A549 (cell line): Measurements from ENCODE around the gene KCNMB1. TPM values are rescaled to one million over a fixed set of nuclear protein-coding genes. Genes with fewer than 3 reads are reported as not detected.

Source experiments
- ATAC-seq, 2 experiments: fragments of 200-7000 bp in 1 of 2; fragments of >200 bp in 1 of 2; cut with Nextera tagmentation in 1 of 2; cut with Tn5 transposase in 1 of 2; 3 replicates each; pipeline versions ENCODE4 v1.8.0 to v1.9.1; 2018 to 2020; ENCODE audit warnings: mild to moderate bottlenecking in 1 of 2, moderate library complexity in 1 of 2
- CTCF ChIA-PET: fragments of 300-600 bp; sonication (Branson Sonifier 250); formaldehyde crosslinking; extraction: SDS; loops from one replicate; lab custom pipeline; 2021; ENCODE audit warnings: antibody characterized with exemption, inconsistent platforms; lab: Yijun Ruan, JAX
- POLR2A ChIA-PET: fragments of 350-600 bp; formaldehyde crosslinking; extraction: SDS; loops from one replicate; lab custom pipeline; 2021; ENCODE audit warnings: antibody characterized with exemption, inconsistent platforms; lab: Yijun Ruan, JAX
- DNase-seq, 2 experiments: peaks; one replicate each; pipeline versions ENCODE4 v3.0.0 to v3.0.0-alpha.2; 2011 to 2016; ENCODE audit warnings: low read depth in 1 of 2, low spot score in 1 of 2
- FAIRE-seq: peaks from 2 replicates; lab custom pipeline; 2011; peaks lifted over from hg19 to GRCh38; lab: Jason Lieb, UNC
- H3K27ac ChIP-seq, 2 experiments: fragments of >200 bp; sonication (Bioruptor Twin); formaldehyde crosslinking; 3 replicates each; pipeline ENCODE4 v1.5.1; 2016 to 2017
- H3K4me1 ChIP-seq: fragments of >200 bp; sonication (Bioruptor Twin); formaldehyde crosslinking; 3 replicates; pipeline ENCODE4 v1.6.1; 2016
- H3K4me2 ChIP-seq: fragments of >200 bp; sonication (Bioruptor Twin); formaldehyde crosslinking; 3 replicates; pipeline ENCODE4 v1.6.1; 2016
- H3K4me3 ChIP-seq: fragments of >200 bp; sonication (Bioruptor Twin); formaldehyde crosslinking; 3 replicates; pipeline ENCODE4 v1.5.1; 2016
- H3K9me3 ChIP-seq: fragments of >200 bp; sonication (Bioruptor Twin); formaldehyde crosslinking; 3 replicates; pipeline ENCODE4 v1.6.1; 2016
- CEBPB ChIP-seq, 2 experiments: fragments of >200 bp in 1 of 2; sonication (Bioruptor Twin) in 1 of 2; formaldehyde crosslinking in 1 of 2; IDR thresholded peaks; 2 replicates each; pipeline ENCODE4 v1.6.1; 2012 to 2016
- CHD2 ChIP-seq: fragments of 150-350 bp; IDR thresholded peaks from 2 replicates; pipeline ENCODE4 v1.6.1; 2014; ENCODE audit warnings: low read length; ENCODE audit not compliant: partially characterized antibody
- CHD4 ChIP-seq: fragments of 200-600 bp; sonication (generic); IDR thresholded peaks from 2 replicates; pipeline ENCODE4 v1.6.1; 2016; ENCODE audit warnings: antibody characterized with exemption, mild to moderate bottlenecking, borderline replicate concordance
- EHF ChIP-seq: fragments of 250-450 bp; sonication (Bioruptor Pico); IDR thresholded peaks from 2 replicates; pipeline ENCODE4 v1.5.0; 2020; ENCODE audit warnings: mild to moderate bottlenecking
- EHMT2 ChIP-seq: fragments of 200-600 bp; sonication (generic); IDR thresholded peaks from 2 replicates; pipeline ENCODE4 v1.6.1; 2016; ENCODE audit warnings: antibody characterized with exemption, low read depth, mild to moderate bottlenecking, moderate library complexity
- ESRRA ChIP-seq: fragments of 150-350 bp; IDR thresholded peaks from 2 replicates; pipeline ENCODE4 v1.6.1; 2014; ENCODE audit warnings: mild to moderate bottlenecking, low read length, borderline replicate concordance
- GATA3 ChIP-seq: IDR thresholded peaks from 2 replicates; pipeline ENCODE4 v1.6.1; 2012; ENCODE audit warnings: borderline replicate concordance
- HDAC2 ChIP-seq: fragments of 200-600 bp; sonication (generic); IDR thresholded peaks from 2 replicates; pipeline ENCODE4 v1.6.1; 2016
- HOXA7 ChIP-seq: fragments of 250-450 bp; sonication (Bioruptor Pico); IDR thresholded peaks from 2 replicates; pipeline ENCODE4 v1.5.0; 2020; ENCODE audit warnings: mild to moderate bottlenecking, moderate library complexity
- HOXB5 ChIP-seq: fragments of 250-450 bp; sonication (Bioruptor Pico); IDR thresholded peaks from 2 replicates; pipeline ENCODE4 v1.5.0; 2020; ENCODE audit warnings: mild to moderate bottlenecking, moderate library complexity
- JUN ChIP-seq, 2 experiments: fragments of >200 bp; sonication (Bioruptor Twin); formaldehyde crosslinking; IDR thresholded peaks; 2 replicates in 1 of 2; 3 replicates in 1 of 2; pipeline ENCODE4 v1.6.1; 2016 to 2017
- KDM5A ChIP-seq: fragments of 200-600 bp; sonication (generic); IDR thresholded peaks from 2 replicates; pipeline ENCODE4 v1.6.1; 2016; ENCODE audit warnings: antibody characterized with exemption, mild to moderate bottlenecking
- MYC ChIP-seq: IDR thresholded peaks from 2 replicates; pipeline ENCODE4 v1.6.1; 2012; ENCODE audit warnings: mild to moderate bottlenecking, inconsistent platforms, low read length, improper control_type of control experiment, borderline replicate concordance
- NFE2L2 ChIP-seq: fragments of 150-350 bp; conservative IDR thresholded peaks from 2 replicates; pipeline ENCODE4 v1.6.1; 2014; ENCODE audit warnings: low read length
- NPAS2 ChIP-seq: fragments of 250-450 bp; sonication (Bioruptor Pico); IDR thresholded peaks from 2 replicates; pipeline ENCODE4 v1.8.0; 2022; ENCODE audit warnings: mild to moderate bottlenecking, moderate library complexity, borderline replicate concordance
- NR3C1 ChIP-seq: fragments of >200 bp; sonication (Bioruptor Twin); formaldehyde crosslinking; IDR thresholded peaks from 3 replicates; pipeline ENCODE4 v1.6.1; 2017
- POLR2AphosphoS2 ChIP-seq: conservative IDR thresholded peaks from 2 replicates; pipeline ENCODE4 v1.6.1; 2012; ENCODE audit warnings: low read length, improper control_type of control experiment, inconsistent platforms
- RAD21 ChIP-seq, 2 experiments: fragments of >200 bp in 1 of 2; sonication (Bioruptor Twin) in 1 of 2; formaldehyde crosslinking in 1 of 2; IDR thresholded peaks in 1 of 2; conservative IDR thresholded peaks in 1 of 2; 2 replicates in 1 of 2; 3 replicates in 1 of 2; pipeline ENCODE4 v1.6.1; 2012 to 2018; ENCODE audit warnings: inconsistent platforms in 1 of 2
- RARB ChIP-seq: fragments of 250-450 bp; sonication (Bioruptor Pico); IDR thresholded peaks from 2 replicates; pipeline ENCODE4 v1.8.0; 2021; ENCODE audit warnings: mild to moderate bottlenecking, moderate library complexity
- RCOR1 ChIP-seq: fragments of 150-350 bp; IDR thresholded peaks from 2 replicates; pipeline ENCODE4 v1.6.1; 2014; ENCODE audit warnings: antibody characterized with exemption, low read length, low read depth
- SMC3 ChIP-seq: fragments of >200 bp; sonication (Bioruptor Twin); formaldehyde crosslinking; IDR thresholded peaks from 3 replicates; pipeline ENCODE4 v1.6.1; 2018; ENCODE audit warnings: inconsistent platforms
- SREBF2 ChIP-seq: fragments of 450-650 bp; IDR thresholded peaks from 2 replicates; pipeline ENCODE4 v1.6.1; 2014; ENCODE audit warnings: mild to moderate bottlenecking, moderate library complexity
- TFCP2L1 ChIP-seq: fragments of 250-450 bp; sonication (Bioruptor Pico); IDR thresholded peaks from 2 replicates; pipeline ENCODE4 v1.5.0; 2021; ENCODE audit warnings: mild to moderate bottlenecking
- ZNF302 ChIP-seq: fragments of 250-450 bp; sonication (Bioruptor Pico); IDR thresholded peaks from 2 replicates; pipeline ENCODE4 v1.9.0; 2021; ENCODE audit warnings: inconsistent platforms, mild to moderate bottlenecking, moderate library complexity
- whole genome bisulfite sequencing: methylation state at CpG from one replicate; pipeline ENCODE4 v1.1.6; 2017; ENCODE audit errors: missing lambda C conversion rate; 5-methylcytosine and 5-hydroxymethylcytosine counted together
- polyA plus RNA-seq, 4 experiments: library from polyadenylated mRNA; depleted of rRNA in 3 of 4; stranded (reverse); fragments of >200 nt; fragmentation: RNase III in 1 of 4; extraction: RNeasy Plus Mini Kit Qiagen cat#74134 plus additional on column Dnase treatment in 1 of 4; gene quantifications; 2 replicates in 3 of 4; 3 replicates in 1 of 4; pipeline ENCODE4 v1.2.3, GENCODE V29; 2011 to 2017
- TF ChIP-seq, protein P1 (sequence below): fragments of >200 bp; sonication (Bioruptor Twin); formaldehyde crosslinking; IDR thresholded peaks from 3 replicates; pipeline ENCODE4 v1.5.1; 2016
- TF ChIP-seq, protein P2 (sequence below): fragments of >200 bp; sonication (Bioruptor Twin); formaldehyde crosslinking; IDR thresholded peaks from 2 replicates; pipeline ENCODE4 v1.6.1; 2016
- TF ChIP-seq, protein P3 (sequence below): fragments of 150-350 bp; IDR thresholded peaks from 2 replicates; pipeline ENCODE4 v1.6.1; 2014; ENCODE audit warnings: low read depth, mild to moderate bottlenecking, low read length
- TF ChIP-seq, protein P4 (sequence below): IDR thresholded peaks from 2 replicates; pipeline ENCODE4 v1.6.1; 2012
- TF ChIP-seq, protein P5 (sequence below): fragments of 250-450 bp; sonication (Bioruptor Pico); IDR thresholded peaks from 2 replicates; pipeline ENCODE4 v1.5.0; 2020; ENCODE audit warnings: low read depth, mild to moderate bottlenecking, moderate library complexity
- TF ChIP-seq, protein P6 (sequence below): fragments of 250-450 bp; sonication (Bioruptor Pico); IDR thresholded peaks from 2 replicates; pipeline ENCODE4 v1.5.0; 2021; ENCODE audit warnings: mild to moderate bottlenecking, moderate library complexity, borderline replicate concordance
- TF ChIP-seq, protein P7 (sequence below): IDR thresholded peaks from 2 replicates; pipeline ENCODE4 v1.6.1; 2012

Gene KCNMB1
- polyA plus RNA-seq, 2 of the 4 experiments (the other 2 are of a cell fraction) = not detected

DNA sequence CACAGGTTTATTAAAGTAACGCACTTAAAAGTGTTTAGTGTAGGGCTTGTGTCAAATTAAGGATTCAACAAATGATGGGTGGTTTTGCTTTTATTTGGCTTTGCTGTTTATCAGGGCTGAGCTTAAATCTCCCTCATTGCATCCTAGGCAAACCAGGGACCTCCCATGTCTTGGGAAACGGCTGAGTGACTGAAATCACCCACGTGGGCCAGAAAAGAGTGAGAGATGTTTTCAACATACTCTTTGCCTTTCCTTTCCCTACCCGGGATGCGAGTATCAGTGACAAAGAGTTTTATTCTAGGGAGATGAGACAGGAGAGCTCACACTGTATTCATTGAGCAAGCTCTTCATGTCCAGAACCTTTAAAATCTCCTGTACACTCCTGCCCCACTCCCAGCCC is 23.3 kb downstream of the KCNMB1 start:
- WGBS = 55% methylated on average over 5 of the region's 5 CpGs

DNA sequence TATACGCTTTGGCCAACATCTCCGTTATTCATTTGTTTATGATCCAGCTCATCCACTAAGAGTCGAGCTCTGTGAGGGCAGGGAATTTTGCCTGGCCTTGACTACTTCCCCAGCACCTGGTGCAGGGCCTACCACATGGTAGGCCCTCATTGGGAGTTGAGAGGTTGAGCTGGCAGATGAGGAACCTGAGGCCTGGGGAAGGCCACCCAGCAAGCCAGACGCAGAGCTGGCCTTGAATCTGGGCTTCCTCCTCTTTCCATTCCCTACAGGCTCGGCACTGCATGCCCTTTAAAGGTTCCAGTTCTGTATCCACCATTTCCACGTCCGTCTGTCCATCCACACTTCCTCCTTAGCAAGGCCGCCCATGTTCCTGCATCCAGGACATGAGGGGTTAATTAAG is 24.2 kb downstream of the KCNMB1 start:
- TF ChIP-seq POLR2AphosphoS2 = no peak
- no peak for TF ChIP-seq SMC3
- no peak for TF ChIP-seq CEBPB (IDR thresholded peaks at IDR 0.05)
- TF ChIP-seq NFE2L2 = no peak
- no peak for TF ChIP-seq RARB (CRISPR knock-in tag)
- TF ChIP-seq, protein P1, sequence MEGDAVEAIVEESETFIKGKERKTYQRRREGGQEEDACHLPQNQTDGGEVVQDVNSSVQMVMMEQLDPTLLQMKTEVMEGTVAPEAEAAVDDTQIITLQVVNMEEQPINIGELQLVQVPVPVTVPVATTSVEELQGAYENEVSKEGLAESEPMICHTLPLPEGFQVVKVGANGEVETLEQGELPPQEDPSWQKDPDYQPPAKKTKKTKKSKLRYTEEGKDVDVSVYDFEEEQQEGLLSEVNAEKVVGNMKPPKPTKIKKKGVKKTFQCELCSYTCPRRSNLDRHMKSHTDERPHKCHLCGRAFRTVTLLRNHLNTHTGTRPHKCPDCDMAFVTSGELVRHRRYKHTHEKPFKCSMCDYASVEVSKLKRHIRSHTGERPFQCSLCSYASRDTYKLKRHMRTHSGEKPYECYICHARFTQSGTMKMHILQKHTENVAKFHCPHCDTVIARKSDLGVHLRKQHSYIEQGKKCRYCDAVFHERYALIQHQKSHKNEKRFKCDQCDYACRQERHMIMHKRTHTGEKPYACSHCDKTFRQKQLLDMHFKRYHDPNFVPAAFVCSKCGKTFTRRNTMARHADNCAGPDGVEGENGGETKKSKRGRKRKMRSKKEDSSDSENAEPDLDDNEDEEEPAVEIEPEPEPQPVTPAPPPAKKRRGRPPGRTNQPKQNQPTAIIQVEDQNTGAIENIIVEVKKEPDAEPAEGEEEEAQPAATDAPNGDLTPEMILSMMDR = no peak
- no peak for TF ChIP-seq ESRRA
- TF ChIP-seq, protein P2, sequence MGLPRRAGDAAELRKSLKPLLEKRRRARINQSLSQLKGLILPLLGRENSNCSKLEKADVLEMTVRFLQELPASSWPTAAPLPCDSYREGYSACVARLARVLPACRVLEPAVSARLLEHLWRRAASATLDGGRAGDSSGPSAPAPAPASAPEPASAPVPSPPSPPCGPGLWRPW = no peak
- TF ChIP-seq, protein P3, sequence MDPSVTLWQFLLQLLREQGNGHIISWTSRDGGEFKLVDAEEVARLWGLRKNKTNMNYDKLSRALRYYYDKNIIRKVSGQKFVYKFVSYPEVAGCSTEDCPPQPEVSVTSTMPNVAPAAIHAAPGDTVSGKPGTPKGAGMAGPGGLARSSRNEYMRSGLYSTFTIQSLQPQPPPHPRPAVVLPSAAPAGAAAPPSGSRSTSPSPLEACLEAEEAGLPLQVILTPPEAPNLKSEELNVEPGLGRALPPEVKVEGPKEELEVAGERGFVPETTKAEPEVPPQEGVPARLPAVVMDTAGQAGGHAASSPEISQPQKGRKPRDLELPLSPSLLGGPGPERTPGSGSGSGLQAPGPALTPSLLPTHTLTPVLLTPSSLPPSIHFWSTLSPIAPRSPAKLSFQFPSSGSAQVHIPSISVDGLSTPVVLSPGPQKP = no peak
- TF ChIP-seq, protein P4, sequence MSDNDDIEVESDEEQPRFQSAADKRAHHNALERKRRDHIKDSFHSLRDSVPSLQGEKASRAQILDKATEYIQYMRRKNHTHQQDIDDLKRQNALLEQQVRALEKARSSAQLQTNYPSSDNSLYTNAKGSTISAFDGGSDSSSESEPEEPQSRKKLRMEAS = no peak
- TF ChIP-seq NR3C1 = no peak
- TF ChIP-seq JUN (IDR thresholded peaks at IDR 0.05) = no peak
- TF ChIP-seq ZNF302 = no peak
- TF ChIP-seq, protein P5, sequence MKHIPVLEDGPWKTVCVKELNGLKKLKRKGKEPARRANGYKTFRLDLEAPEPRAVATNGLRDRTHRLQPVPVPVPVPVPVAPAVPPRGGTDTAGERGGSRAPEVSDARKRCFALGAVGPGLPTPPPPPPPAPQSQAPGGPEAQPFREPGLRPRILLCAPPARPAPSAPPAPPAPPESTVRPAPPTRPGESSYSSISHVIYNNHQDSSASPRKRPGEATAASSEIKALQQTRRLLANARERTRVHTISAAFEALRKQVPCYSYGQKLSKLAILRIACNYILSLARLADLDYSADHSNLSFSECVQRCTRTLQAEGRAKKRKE = no peak
- TF ChIP-seq CHD2 = no peak
- TF ChIP-seq HOXA7 = no peak
- TF ChIP-seq KDM5A = no peak
- no peak for TF ChIP-seq EHF (CRISPR knock-in tag)
- TF ChIP-seq TFCP2L1 (CRISPR knock-in tag) = no peak
- H3K9me3 ChIP-seq = no peaks in the 10 kb centered on the region
- ATAC-seq (no peak), FAIRE-seq (no peak), DNase-seq (no peak)
- H3K4me2 ChIP-seq = no peak overlapping the region
- no peak overlapping the region for H3K27ac ChIP-seq
- no peaks in the 10 kb centered on the region for H3K4me1 ChIP-seq
- CTCF ChIA-PET = no interaction called here
- POLR2A ChIA-PET = no interaction called here
- WGBS = 49% methylated on average over 7 of the region's 8 CpGs
- H3K4me3 ChIP-seq = no peak overlapping the region

More for the DNA sequence above, 23.3 kb downstream of the KCNMB1 start:
- ChIA-PET CTCF (interaction anchor here (1.1 kb wide), 1 partner anchor 266 kb away, joined by 4 read pairs; no protein-coding TSS in a partner anchor), POLR2A (no interaction called here)
- Histone ChIP-seq H3K9me3 (no peaks in the 10 kb centered on the region), H3K27ac (no peak overlapping the region), H3K4me2 (no peak overlapping the region), H3K4me1 (no peaks in the 10 kb centered on the region), H3K4me3 (no peak overlapping the region)
- no peak for TF ChIP-seq JUN (IDR thresholded peaks at IDR 0.05)
- TF ChIP-seq CHD2 = no peak
- TF ChIP-seq NFE2L2 = no peak
- no peak for TF ChIP-seq SREBF2
- TF ChIP-seq EHMT2 = no peak
- TF ChIP-seq RCOR1 = no peak
- no peak for TF ChIP-seq NPAS2 (CRISPR knock-in tag)
- no peak for TF ChIP-seq HDAC2
- TF ChIP-seq NR3C1 = no peak
- TF ChIP-seq HOXB5 (CRISPR knock-in tag) = no peak
- TF ChIP-seq, protein P6, sequence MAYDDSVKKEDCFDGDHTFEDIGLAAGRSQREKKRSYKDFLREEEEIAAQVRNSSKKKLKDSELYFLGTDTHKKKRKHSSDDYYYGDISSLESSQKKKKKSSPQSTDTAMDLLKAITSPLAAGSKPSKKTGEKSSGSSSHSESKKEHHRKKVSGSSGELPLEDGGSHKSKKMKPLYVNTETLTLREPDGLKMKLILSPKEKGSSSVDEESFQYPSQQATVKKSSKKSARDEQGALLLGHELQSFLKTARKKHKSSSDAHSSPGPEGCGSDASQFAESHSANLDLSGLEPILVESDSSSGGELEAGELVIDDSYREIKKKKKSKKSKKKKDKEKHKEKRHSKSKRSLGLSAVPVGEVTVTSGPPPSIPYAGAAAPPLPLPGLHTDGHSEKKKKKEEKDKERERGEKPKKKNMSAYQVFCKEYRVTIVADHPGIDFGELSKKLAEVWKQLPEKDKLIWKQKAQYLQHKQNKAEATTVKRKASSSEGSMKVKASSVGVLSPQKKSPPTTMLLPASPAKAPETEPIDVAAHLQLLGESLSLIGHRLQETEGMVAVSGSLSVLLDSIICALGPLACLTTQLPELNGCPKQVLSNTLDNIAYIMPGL (CRISPR knock-in tag) = no peak
- TF ChIP-seq MYC = no peak
- no peak for TF ChIP-seq POLR2AphosphoS2
- no peak for TF ChIP-seq RAD21 (conservative IDR thresholded peaks at IDR 0.05 in 1 of 2, IDR thresholded peaks at IDR 0.05 in 1 of 2)
- TF ChIP-seq TFCP2L1 (CRISPR knock-in tag) = no peak
- TF ChIP-seq, protein P7, sequence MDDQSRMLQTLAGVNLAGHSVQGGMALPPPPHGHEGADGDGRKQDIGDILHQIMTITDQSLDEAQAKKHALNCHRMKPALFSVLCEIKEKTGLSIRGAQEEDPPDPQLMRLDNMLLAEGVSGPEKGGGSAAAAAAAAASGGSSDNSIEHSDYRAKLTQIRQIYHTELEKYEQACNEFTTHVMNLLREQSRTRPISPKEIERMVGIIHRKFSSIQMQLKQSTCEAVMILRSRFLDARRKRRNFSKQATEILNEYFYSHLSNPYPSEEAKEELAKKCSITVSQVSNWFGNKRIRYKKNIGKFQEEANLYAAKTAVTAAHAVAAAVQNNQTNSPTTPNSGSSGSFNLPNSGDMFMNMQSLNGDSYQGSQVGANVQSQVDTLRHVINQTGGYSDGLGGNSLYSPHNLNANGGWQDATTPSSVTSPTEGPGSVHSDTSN = no peak
- TF ChIP-seq GATA3 = no peak
- no peak for TF ChIP-seq CHD4
- FAIRE-seq (no peak), ATAC-seq (no peak), DNase-seq (no peak)
